ENCODE measurements around the gene CLCN3.
"Not testable (repeated sequence)": the region's sequence is repeated elsewhere in the genome, so short reads cannot be mapped to it uniquely, and the experiment has no call there.

CLCN3 gene

DNA sequence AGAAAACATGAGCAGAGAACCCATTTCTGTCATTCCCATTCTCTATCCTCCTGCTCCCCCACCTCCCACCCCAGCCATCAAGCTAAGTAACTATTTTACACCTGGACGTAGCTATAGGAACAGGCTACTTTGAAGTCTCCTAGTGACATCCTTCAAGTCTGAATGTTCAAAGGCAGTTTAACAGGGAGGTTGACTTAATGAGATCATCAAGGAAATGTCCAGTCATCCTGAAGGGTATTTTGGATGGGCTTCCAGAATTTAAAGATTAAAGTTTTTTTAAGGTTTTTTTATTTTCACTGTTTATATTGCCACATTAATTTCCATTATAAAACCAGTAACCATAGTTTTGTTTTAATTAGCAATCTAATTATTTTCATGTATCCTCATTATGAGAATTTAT is 96.3 kb downstream of the CLCN3 start:
- no peak for DNase-seq

DNA sequence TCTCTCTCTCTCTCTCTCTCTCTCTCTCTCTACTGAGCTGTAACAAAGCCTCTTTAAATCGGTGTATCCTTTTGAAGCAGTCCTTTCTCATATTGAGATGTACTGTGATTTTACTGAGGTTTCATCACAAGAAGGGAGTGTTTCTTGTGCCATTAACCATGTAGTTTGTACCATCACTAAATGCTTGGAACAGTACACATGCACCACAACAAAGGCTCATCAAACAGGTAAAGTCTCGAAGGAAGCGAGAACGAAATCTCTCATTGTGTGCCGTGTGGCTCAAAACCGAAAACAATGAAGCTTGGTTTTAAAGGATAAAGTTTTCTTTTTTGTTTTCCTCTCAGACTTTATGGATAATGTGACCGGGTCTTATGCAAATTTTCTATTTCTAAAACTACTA is 100.2 kb downstream of the CLCN3 start:
- no peak for DNase-seq

GRCh38 chr4:169723207-169723965 is 103.0 kb downstream of the CLCN3 start:
- no peak for DNase-seq

DNA sequence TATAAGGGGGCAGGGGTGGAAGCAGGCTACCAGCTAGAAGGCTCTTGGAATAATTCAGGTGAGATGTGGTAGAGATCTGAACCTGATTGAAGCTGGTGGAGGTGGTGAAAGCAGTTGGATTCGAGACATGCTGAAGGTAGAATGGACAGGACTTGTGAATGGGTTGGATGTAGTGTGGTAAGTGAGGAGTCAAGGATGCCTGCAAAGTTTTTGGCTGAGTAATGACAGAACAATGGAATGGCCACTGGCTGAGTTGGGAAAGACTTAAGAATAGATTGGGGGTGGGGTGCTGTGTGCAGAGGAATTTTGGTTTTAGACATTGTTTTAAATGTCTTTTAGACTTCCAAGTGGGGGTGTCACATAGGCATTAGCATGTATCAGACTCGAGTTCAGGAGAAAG is 103.9 kb downstream of the CLCN3 start:
- DNase-seq: no peak

DNA sequence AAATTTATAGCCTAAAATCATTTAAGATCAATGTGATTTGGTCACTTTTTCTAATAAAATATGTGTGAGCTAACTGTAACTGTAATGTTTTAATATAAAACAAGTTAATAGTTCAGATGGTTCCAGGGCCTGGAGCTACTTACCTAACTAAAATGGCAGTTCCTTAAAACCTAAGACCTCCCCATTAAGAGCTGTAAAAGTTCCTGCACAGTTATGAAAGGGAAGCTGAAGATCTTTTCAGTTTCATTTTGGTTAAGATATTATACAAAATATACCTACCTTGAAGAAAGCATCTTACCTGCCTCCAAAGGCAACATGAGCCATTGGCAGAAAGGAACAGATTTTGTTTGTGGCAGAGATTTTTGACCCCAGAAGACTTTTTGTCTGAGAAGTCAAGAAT is 107.2 kb downstream of the CLCN3 start:
- DNase-seq: no peak

GRCh38 chr4:169730564-169730963 is 110.2 kb downstream of the CLCN3 start:
- DNase-seq: no peak

DNA sequence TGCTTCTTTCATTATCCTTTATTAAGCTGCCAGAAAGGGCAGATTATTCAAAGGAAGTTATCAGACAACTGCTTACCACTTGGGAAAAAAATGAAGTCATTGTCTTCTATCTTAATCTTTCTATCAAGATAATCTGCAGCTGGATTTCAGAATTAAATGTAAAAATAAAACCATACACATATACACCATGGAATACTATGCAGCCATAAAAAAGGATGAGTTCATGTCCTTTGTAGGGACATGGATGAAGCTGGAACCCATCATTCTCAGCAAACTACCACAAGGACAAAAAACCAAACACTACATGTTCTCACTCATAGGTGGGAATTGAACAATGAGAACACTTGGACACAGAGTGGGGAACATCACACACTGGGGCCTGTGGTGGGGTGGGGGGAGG is 118.2 kb downstream of the CLCN3 start:
- DNase-seq: not testable (repeated sequence)

DNA sequence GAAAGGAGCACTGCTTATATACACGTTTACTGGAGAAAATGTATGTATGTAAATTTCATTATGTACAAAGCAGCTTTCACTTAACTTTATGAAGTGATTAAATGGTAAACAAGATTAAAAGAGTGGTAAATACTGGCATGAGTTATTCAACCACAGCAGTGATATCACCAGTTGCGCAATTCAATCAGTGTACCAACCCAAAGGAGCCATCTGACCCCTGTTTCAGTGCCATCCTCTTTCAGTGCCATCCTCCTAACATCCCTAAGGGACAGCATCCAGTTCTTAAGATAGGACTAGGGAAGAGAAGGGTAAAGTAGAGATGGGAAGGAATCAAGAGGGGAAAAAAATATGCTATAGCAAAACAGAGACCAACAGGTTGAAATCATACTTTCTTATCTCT is 121.2 kb downstream of the CLCN3 start:
- no peak for DNase-seq

DNA sequence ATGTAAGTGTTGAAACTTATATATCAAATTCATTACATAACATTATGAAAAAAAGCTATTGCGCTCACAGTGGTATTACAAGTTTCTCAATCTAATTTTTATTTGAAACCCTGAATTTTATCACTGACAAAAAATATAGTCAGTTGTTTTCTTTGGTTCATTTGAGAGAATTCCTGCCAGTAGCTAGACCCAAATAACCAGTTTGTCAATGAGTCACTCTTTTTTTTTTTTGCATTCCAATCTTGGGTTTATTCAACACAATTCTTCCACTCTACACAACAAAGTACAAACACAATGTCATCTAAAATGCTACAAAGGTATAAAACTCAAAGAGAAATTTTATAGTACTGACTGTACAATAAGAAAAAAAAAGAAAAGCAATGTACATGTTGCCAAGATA is 124.2 kb downstream of the CLCN3 start:
- DNase-seq: no peak

GRCh38 chr4:169745291-169745690 is 124.9 kb downstream of the CLCN3 start:
- DNase-seq: no peak

DNA sequence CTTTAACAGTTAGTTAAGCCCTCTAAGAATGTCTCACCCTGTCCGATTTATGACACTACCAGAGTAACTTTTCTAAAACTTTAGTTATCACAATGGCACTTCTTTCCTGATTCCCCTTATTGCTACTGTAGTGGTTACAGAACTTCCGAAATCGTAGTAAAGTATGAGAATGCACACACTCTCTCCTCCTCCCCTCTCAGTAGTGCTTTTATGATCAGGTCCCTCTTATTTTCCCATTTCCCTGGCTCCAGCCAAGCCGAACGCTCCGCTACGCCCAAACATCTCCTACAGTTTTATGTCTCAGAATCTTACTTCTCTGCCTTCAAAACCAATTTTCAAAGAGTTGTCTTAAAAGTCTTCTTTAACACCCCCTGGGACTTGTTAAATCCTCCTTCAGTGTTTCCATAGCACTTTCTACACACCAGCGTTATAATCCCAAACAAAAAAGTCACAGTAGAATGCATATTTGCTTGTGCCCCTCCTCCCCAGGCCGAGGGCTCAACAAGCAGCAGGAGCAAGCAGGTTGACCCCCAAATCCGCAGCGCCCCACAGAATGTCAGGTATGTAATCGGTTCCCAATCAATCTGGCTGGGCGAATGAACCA is 136.7 kb downstream of the CLCN3 start:
- DNase-seq: no peak

DNA sequence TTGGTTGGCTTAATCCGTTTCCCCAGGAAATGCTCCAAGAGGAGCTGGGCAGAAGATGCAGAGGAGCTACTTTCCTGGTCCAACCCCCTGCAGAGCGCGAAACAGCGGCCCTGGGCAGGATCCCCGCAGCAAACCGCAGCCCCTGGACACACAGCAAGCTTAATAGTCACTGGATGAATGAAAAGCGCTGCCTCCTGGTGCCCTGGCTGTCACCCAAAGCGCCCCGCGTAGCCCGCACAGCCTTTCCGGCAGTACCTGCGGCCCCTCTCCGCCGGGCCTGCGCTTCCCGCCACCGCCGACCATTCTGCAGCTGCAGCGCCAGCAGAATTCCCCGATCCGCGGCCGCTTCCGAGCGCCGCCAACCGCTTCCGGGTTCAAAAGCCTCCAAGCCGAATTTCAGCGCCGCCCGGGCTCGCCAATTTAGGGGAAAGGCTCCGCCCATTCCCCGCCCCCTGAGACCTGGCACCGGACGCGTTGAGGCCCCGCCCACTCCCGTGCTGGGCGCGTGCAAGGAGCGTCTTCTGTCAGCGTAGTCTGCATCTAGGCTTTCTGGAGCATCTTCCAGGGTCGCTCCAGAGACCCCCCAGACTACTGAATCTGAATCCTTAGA is 137.3 kb downstream of the CLCN3 start, which contains the start of gene HPF1:
Gene HPF1, minus strand, starts transcription at position 370 of the 610 bp plus-strand sequence. Its CDS starts 67 bp downstream, at position 303.
- peak; percentile 77 for DNase-seq

DNA sequence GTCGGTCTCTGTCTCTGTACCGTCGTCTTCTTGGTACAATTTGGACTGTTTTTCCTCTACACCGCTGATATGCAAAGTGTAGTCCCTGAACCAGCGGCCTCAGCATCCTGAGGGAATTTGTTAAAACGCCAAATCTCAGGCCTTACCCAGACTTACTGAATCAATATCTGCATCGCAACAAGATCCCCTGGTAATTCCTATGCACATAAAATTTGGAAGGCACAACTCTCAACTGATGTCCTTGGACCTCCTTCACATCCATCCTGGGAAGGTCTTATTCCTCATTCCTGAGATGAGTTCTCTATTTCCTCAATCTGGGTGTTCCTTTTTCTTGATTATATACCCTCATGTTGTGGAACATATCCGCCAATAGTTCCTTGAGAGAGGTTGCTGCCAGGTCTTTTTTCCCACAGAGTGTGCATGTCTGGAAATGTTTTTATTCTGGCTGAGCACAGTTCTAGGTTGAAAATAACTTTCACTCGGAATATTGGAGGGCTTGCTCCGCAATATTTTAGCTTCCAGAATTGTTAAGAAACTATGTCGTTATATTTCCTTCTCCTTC is 138.1 kb downstream of the CLCN3 start:
- no peak for DNase-seq

DNA sequence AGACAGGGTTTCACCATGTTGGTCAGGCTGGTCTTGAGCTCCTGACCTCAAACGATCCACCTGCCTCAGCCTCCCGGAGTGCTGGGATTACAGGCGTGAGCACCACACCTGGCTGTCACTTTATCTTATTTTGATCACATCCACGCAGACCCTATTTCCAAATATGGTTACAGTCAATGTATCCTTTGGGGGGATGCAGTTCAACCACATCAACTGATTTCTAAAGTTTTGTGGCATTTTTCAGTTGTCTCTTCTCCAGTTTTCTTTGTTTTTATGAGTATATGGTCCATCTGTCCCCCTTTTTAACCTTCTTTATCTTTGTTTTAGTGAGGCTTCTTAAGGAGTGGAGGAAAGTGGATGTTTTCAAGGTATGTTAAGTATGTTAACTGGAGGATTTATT is 141.5 kb downstream of the CLCN3 start:
- DNase-seq: no peak

- DNase-seq: no peak
Measured at GRCh38 chr4:169765835-169766234, 145.5 kb downstream of the CLCN3 start.

GRCh38 chr4:169766741-169767140 is 146.4 kb downstream of the CLCN3 start:
- DNase-seq: no peak

GRCh38 chr4:169768385-169768784 is 148.0 kb downstream of the CLCN3 start:
- no peak for DNase-seq

DNA sequence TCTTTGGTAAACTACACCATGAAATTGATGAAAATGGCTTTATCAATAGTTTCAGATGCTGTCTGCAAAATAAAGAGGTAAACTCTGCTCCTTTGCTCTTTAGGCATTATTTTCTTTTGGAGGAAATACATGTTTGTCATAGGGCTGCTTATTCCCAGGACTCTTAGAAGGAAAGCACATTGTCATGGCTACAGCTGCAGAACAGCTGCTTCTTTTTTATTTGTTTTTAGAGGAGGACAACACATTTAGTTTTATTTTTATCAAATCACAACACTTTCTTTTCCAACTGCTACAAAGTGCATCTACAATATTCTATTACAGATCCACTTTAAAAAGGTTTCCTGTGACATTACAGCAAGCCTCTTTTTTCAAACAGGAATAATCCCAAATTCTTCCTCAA is 150.0 kb downstream of the CLCN3 start:
- DNase-seq: no peak

- DNase-seq: not testable (repeated sequence)
Measured at GRCh38 chr4:169771556-169772080, 151.2 kb downstream of the CLCN3 start.

Measured in DMS 273 treated with DMSO at 0.1 percent for 48 hours (cell line).